SU-DHL-6 (cell line): Measurements from ENCODE around the gene TMEM233.
"Not testable (repeated sequence)": the region's sequence is repeated elsewhere in the genome, so short reads cannot be mapped to it uniquely, and the experiment has no call there.

Experiments used
- H2AFZ ChIP-seq: fragments of 200-600 bp; sonication (generic); 2 replicates; pipeline ENCODE4 v1.6.1; 2014; ENCODE audit warnings: low read depth, mild to moderate bottlenecking, moderate library complexity, mixed read lengths, antibody characterized with exemption, low read length; ENCODE audit not compliant: severe bottlenecking
- H3F3A ChIP-seq: fragments of 200-600 bp; shearing (Covaris generic); 2 replicates; pipeline ENCODE4 v1.6.0; 2016; ENCODE audit warnings: antibody characterized with exemption, mild to moderate bottlenecking; ENCODE audit not compliant: insufficient read depth
- H3K27ac ChIP-seq: fragments of 200-600 bp; sonication (generic); 2 replicates; pipeline ENCODE4 v1.5.1; 2016; ENCODE audit warnings: low read depth, mild to moderate bottlenecking, low read length, moderate library complexity, mixed read lengths
- H3K27me3 ChIP-seq: fragments of 200-600 bp; sonication (generic), shearing (Covaris generic); 2 replicates; pipeline ENCODE4 v1.6.0; 2014; ENCODE audit warnings: mild to moderate bottlenecking, low read length
- H3K36me3 ChIP-seq: fragments of 200-600 bp; sonication (generic); 2 replicates; pipeline ENCODE4 v1.6.1; 2014; ENCODE audit warnings: mild to moderate bottlenecking, low read length, mixed read lengths
- H3K4me2 ChIP-seq: fragments of 300-600, 200-600 bp; shearing (Covaris generic), sonication (generic); 2 replicates; pipeline ENCODE4 v1.6.0; 2014; ENCODE audit warnings: low read length, low read depth, mild to moderate bottlenecking; ENCODE audit not compliant: poor library complexity, severe bottlenecking
- H3K4me3 ChIP-seq: fragments of 200-600 bp; sonication (generic); 2 replicates; pipeline ENCODE4 v1.5.1; 2014; ENCODE audit warnings: antibody characterized with exemption, low read length, mild to moderate bottlenecking, mixed read lengths; ENCODE audit not compliant: insufficient read depth, poor library complexity, severe bottlenecking
- H3K79me2 ChIP-seq: fragments of 200-600 bp; sonication (generic); 2 replicates; pipeline ENCODE4 v1.6.1; 2014; ENCODE audit warnings: mild to moderate bottlenecking, low read length, moderate library complexity; ENCODE audit not compliant: insufficient read depth
- H3K9ac ChIP-seq: fragments of 200-600 bp; sonication (generic); 2 replicates; pipeline ENCODE4 v1.7.0; 2014; ENCODE audit warnings: mild to moderate bottlenecking, low read length
- H3K9me2 ChIP-seq: fragments of 200-600 bp; sonication (generic); replicated peaks from 2 replicates; pipeline ENCODE4 v1.6.1; 2014; ENCODE audit warnings: low read length; ENCODE audit not compliant: insufficient read depth
- H3K9me3 ChIP-seq: fragments of 200-600 bp; sonication (generic); 2 replicates; pipeline ENCODE4 v1.6.1; 2014; ENCODE audit warnings: low read length, mixed read lengths; ENCODE audit not compliant: insufficient read depth
- H4K20me1 ChIP-seq: fragments of 200-600 bp; sonication (generic); 2 replicates; pipeline ENCODE4 v1.6.1; 2014; ENCODE audit warnings: low read depth, mild to moderate bottlenecking, antibody characterized with exemption, low read length, moderate library complexity, mixed read lengths
- EZH2phosphoT487 ChIP-seq: fragments of 200-600 bp; sonication (generic), shearing (Covaris generic); conservative IDR thresholded peaks from 2 replicates; pipeline ENCODE4 v1.6.1; 2018; ENCODE audit warnings: mild to moderate bottlenecking, antibody characterized with exemption, low read length, moderate library complexity, mixed read lengths
- TF ChIP-seq, protein P1 (sequence below): fragments of 200-600 bp; sonication (generic); IDR thresholded peaks from one replicate; pipeline ENCODE4 v1.5.1; 2017; ENCODE audit warnings: antibody characterized with exemption, mild to moderate bottlenecking, low read length, moderate library complexity; ENCODE audit not compliant: insufficient read depth, poor library complexity, severe bottlenecking

The TMEM233 gene

DNA sequence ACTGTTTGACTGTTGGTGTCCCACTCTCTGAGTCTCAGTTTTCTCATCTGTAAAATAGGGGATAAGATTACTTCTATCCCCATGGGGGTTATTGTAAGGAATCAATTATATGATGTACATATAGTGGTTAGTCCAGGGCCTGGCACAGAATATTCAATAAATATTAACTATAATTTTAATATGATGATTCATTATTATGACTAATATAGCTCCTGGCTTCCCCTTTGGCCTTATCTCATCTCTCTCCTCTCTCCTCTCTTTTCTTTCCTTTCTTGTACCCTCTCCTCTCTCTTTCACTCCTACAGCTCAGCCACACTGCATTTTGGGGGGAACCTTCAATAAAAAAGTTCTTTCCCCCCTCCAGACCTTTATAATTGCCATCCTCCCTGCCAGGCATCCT is 21.1 kb downstream of the TMEM233 start:
- TF ChIP-seq, protein P1, sequence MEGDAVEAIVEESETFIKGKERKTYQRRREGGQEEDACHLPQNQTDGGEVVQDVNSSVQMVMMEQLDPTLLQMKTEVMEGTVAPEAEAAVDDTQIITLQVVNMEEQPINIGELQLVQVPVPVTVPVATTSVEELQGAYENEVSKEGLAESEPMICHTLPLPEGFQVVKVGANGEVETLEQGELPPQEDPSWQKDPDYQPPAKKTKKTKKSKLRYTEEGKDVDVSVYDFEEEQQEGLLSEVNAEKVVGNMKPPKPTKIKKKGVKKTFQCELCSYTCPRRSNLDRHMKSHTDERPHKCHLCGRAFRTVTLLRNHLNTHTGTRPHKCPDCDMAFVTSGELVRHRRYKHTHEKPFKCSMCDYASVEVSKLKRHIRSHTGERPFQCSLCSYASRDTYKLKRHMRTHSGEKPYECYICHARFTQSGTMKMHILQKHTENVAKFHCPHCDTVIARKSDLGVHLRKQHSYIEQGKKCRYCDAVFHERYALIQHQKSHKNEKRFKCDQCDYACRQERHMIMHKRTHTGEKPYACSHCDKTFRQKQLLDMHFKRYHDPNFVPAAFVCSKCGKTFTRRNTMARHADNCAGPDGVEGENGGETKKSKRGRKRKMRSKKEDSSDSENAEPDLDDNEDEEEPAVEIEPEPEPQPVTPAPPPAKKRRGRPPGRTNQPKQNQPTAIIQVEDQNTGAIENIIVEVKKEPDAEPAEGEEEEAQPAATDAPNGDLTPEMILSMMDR: no peak
- no peak for TF ChIP-seq EZH2phosphoT487

DNA sequence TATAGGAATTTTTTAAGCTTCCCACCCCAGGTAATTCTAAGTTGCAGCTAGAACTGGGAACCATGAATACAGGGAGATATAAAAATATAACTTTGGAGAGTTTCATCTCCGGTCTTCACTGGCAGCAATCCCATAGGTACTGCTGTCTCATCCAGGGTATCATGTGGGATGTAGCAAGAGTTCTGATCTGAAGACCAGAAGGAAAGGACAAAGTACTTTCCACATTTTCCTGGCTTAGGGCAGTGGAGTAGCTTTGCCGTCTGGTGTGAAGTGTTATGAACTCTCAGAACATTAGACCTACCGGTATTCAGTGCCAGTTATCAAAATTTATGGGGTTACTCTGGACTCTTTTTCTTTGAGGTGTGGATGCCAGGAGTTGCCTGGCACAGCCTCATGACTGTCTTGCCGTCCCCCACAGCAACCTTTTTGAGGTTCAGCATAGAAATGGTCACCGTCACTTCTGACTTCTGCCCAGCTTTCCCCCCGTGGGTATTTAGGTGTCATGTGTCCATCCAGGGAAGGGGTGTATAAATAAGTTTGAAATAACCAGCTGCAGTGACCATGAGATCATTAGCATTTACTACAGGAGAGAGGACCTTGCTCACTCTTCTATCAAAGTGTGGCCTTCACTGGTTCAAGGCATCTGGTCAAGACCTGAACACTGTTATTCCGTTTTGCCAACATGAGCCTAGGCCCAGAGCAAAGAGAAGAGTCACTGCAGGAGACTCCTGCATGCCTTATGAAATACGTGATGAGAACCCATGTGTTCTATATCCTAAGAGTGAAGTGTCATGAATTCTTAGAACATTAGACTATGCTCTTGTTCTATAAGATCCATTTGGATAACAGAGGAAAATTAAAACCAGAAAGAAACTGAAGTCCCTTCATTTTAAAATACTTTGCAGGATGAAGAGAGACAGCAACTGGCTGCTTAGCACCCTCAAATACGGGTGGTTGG is 22.2 kb downstream of the TMEM233 start:
- Histone ChIP-seq H3K9me2 (no peaks in the 10 kb centered on the region), H3K9me3 (no peaks in the 10 kb centered on the region), H3K36me3 (no peaks in the 10 kb centered on the region), H3F3A (no peaks in the 10 kb centered on the region), H3K9ac (no peak overlapping the region), H3K27ac (no peak overlapping the region), H3K4me2 (no peak overlapping the region), H4K20me1 (no peaks in the 10 kb centered on the region), H3K4me3 (no peak overlapping the region), H2AFZ (no peak overlapping the region), H3K27me3 (no peaks in the 10 kb centered on the region), H3K79me2 (no peaks in the 10 kb centered on the region)
- TF ChIP-seq EZH2phosphoT487: no peak
- TF ChIP-seq, protein P1: no peak

More for the DNA sequence above, 21.1 kb downstream of the TMEM233 start:
- Histone ChIP-seq H3F3A (no peaks in the 10 kb centered on the region), H3K27ac (no peak overlapping the region), H3K36me3 (no peaks in the 10 kb centered on the region), H3K4me3 (no peak overlapping the region), H3K9me2 (no peaks in the 10 kb centered on the region), H3K79me2 (no peaks in the 10 kb centered on the region), H3K27me3 (no peaks in the 10 kb centered on the region), H3K4me2 (no peak overlapping the region), H4K20me1 (no peaks in the 10 kb centered on the region), H3K9me3 (no peaks in the 10 kb centered on the region), H3K9ac (no peak overlapping the region), H2AFZ (no peak overlapping the region)

DNA sequence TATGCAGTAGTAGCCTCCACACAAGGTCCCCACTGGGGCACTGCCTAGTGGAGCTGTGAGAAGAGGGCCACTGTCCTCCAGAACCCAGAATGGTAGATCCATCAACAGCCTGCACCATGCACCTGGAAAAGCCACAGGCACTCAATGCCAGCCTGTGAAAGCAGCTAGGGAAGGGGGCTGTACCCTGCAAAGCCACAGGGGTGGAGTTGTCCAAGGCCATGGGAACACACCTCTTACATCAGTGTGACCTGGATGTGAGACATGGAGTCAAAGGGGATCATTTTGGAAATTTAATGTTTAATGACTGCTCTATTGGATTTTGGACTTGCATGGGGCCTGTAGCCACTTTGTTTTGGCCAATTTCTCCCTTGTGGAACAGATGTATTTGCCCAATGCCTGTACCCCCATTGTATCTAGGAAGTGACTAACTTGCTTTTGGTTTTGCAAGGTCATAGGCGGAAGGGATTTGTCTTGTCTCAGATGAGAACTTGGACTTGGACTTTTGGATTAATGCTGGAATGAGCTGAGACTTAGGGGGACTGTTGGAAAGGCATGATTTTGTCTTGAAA is 24.8 kb downstream of the TMEM233 start:
- H3K79me2 ChIP-seq, H3K9me3 ChIP-seq, H3K36me3 ChIP-seq, H3K27me3 ChIP-seq, H3K4me2 ChIP-seq, H3K4me3 ChIP-seq, H4K20me1 ChIP-seq, H3K9ac ChIP-seq, H3K9me2 ChIP-seq, H3F3A ChIP-seq, H2AFZ ChIP-seq, H3K27ac ChIP-seq: not testable (repeated sequence)

DNA sequence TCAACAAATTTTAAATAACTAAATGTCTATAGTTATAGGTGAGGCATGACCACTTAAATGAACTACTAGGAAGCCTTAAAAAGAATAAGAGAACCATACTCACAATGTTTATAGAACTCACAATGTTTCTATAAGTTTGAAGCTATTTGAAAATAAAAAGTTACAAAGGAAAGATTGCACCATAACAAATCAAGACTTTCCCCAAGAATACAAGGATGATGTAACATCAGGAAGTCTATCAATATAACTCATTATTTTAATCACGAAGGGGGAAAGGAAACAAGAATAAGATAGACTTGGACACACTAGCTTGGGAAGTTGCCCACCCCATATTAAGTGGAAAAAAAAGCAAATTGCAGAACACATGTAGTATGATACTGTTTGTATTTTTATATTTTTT is 26.9 kb downstream of the TMEM233 start:
- no peak overlapping the region for H3K4me3 ChIP-seq

More for the DNA sequence above, 26.9 kb downstream of the TMEM233 start:
- no peaks in the 10 kb centered on the region for H3K36me3 ChIP-seq
- no peak overlapping the region for H3K9ac ChIP-seq
- no peaks in the 10 kb centered on the region for H3K27me3 ChIP-seq
- H3K4me2 ChIP-seq: no peak overlapping the region
- no peaks in the 10 kb centered on the region for H4K20me1 ChIP-seq
- H3K9me2 ChIP-seq: no peaks in the 10 kb centered on the region
- no peak overlapping the region for H3K27ac ChIP-seq
- H2AFZ ChIP-seq: no peak overlapping the region
- no peaks in the 10 kb centered on the region for H3K79me2 ChIP-seq
- no peaks in the 10 kb centered on the region for H3K9me3 ChIP-seq
- H3F3A ChIP-seq: no peaks in the 10 kb centered on the region
- TF ChIP-seq EZH2phosphoT487: no peak
- TF ChIP-seq, protein P1: no peak
